ENCODE measurements around the gene LPCAT1. TPM values are rescaled to one million over a fixed set of nuclear protein-coding genes. Genes with fewer than 3 reads are reported as not detected.
"Not testable (repeated sequence)": the region's sequence is repeated elsewhere in the genome, so short reads cannot be mapped to it uniquely, and the experiment has no call there.

LPCAT1 gene
- total RNA-seq, 1 donor from 2014 or later, result 269 TPM

GRCh38 chr5:1429496-1429895, 94.3 kb downstream of the LPCAT1 start:
- Mint-ChIP-seq H3K27ac (no peak overlapping the region), H3K9me3 (peaks cover 9% of the 10 kb centered on the region), H3K4me3 (no peak overlapping the region), H3K36me3 (ENCODE audit: low read depth) (peaks cover 3% of the 10 kb centered on the region), H3K4me1 (no peaks in the 10 kb centered on the region), H3K27me3 (peaks cover 7% of the 10 kb centered on the region)
- CTCF ChIA-PET, result no interaction called here
- intact Hi-C loops (cut with micrococcal nuclease), result no loop called here
- POLR2A ChIA-PET, result no interaction called here
- no peak for TF ChIP-seq CTCF (IDR thresholded peaks at IDR 0.05)
- ATAC-seq (ENCODE audit: low read depth) (no peak), DNase-seq (no peak)

GRCh38 chr5:1429066-1429465, 94.7 kb downstream of the LPCAT1 start:
- no peak for TF ChIP-seq CTCF (IDR thresholded peaks at IDR 0.05)
- ATAC-seq (ENCODE audit: low read depth), result no peak
- Mint-ChIP-seq H3K27ac (no peak overlapping the region), H3K36me3 (ENCODE audit: low read depth) (peaks cover 3% of the 10 kb centered on the region), H3K4me1 (no peaks in the 10 kb centered on the region), H3K4me3 (no peak overlapping the region), H3K27me3 (peaks cover 10% of the 10 kb centered on the region), H3K9me3 (peaks cover 9% of the 10 kb centered on the region)
- intact Hi-C loops (cut with micrococcal nuclease), result no loop called here
- no peak for DNase-seq
- POLR2A ChIA-PET, result no interaction called here
- CTCF ChIA-PET, result no interaction called here

GRCh38 chr5:1428107-1428506, 95.7 kb downstream of the LPCAT1 start:
- Mint-ChIP-seq H3K4me1 (no peaks in the 10 kb centered on the region), H3K4me3 (no peak overlapping the region), H3K27ac (no peak overlapping the region), H3K27me3 (peaks cover 4% of the 10 kb centered on the region), H3K9me3 (peaks cover 9% of the 10 kb centered on the region), H3K36me3 (ENCODE audit: low read depth) (peaks cover 3% of the 10 kb centered on the region)
- intact Hi-C loops (cut with micrococcal nuclease), result no loop called here
- ChIA-PET POLR2A (no interaction called here), CTCF (no interaction called here)
- ATAC-seq (ENCODE audit: low read depth) (no peak), DNase-seq (no peak)
- no peak for TF ChIP-seq CTCF (IDR thresholded peaks at IDR 0.05)

- POLR2A ChIA-PET, result no interaction called here
- ATAC-seq (ENCODE audit: low read depth), result no peak
- CTCF ChIA-PET, result no interaction called here
- DNase-seq, result no peak
- H3K27me3 Mint-ChIP-seq, result peaks cover 4% of the 10 kb centered on the region
- H3K9me3 Mint-ChIP-seq, result peaks cover 9% of the 10 kb centered on the region
- intact Hi-C loops (cut with micrococcal nuclease), result no loop called here
- no peak overlapping the region for H3K27ac Mint-ChIP-seq
- peaks cover 3% of the 10 kb centered on the region for H3K36me3 Mint-ChIP-seq (ENCODE audit: low read depth)
- TF ChIP-seq CTCF (IDR thresholded peaks at IDR 0.05), result no peak
- no peak overlapping the region for H3K4me3 Mint-ChIP-seq
- H3K4me1 Mint-ChIP-seq, result no peaks in the 10 kb centered on the region
These were observed 99.0 kb downstream of the LPCAT1 start for GRCh38 chr5:1424716-1425115.

GRCh38 chr5:1423901-1424603, 99.7 kb downstream of the LPCAT1 start:
- POLR2A ChIA-PET, result no interaction called here

GRCh38 chr5:1422522-1422921, 101.2 kb downstream of the LPCAT1 start:
- ATAC-seq (ENCODE audit: low read depth); H3K36me3 Mint-ChIP-seq (ENCODE audit: low read depth); CTCF ChIA-PET; intact Hi-C loops (cut with micrococcal nuclease); H3K9me3 Mint-ChIP-seq; H3K27me3 Mint-ChIP-seq; H3K4me1 Mint-ChIP-seq; POLR2A ChIA-PET; H3K27ac Mint-ChIP-seq; DNase-seq; H3K4me3 Mint-ChIP-seq: not testable (repeated sequence)

More at GRCh38 chr5:1423901-1424603, 99.7 kb downstream of the LPCAT1 start:
- peaks cover 4% of the 10 kb centered on the region for H3K27me3 Mint-ChIP-seq
- ATAC-seq (ENCODE audit: low read depth) (no peak), DNase-seq (no peak)
- H3K36me3 Mint-ChIP-seq (ENCODE audit: low read depth), result peaks cover 3% of the 10 kb centered on the region
- no peak overlapping the region for H3K4me3 Mint-ChIP-seq
- peaks cover 6% of the 10 kb centered on the region for H3K9me3 Mint-ChIP-seq
- no peak overlapping the region for H3K27ac Mint-ChIP-seq
- no peaks in the 10 kb centered on the region for H3K4me1 Mint-ChIP-seq
- TF ChIP-seq CTCF (IDR thresholded peaks at IDR 0.05), result no peak
- CTCF ChIA-PET, result no interaction called here
- intact Hi-C loops (cut with micrococcal nuclease), result no loop called here
